KOPT-K1 (cell line): ENCODE results near the gene WDR33.

Source experiments
- H3K27ac ChIP-seq: fragments of 200-600 bp; sonication (generic); 2 replicates; pipeline ENCODE4 v1.5.1; 2016; ENCODE audit warnings: antibody characterized with exemption, mild to moderate bottlenecking, low read depth, low read length; ENCODE audit not compliant: poor library complexity, severe bottlenecking
- H3K36me3 ChIP-seq: fragments of 200-600 bp; sonication (generic); 2 replicates; pipeline ENCODE4 v1.5.1; 2017; ENCODE audit warnings: antibody characterized with exemption, mild to moderate bottlenecking, low read length, moderate library complexity; ENCODE audit not compliant: insufficient read depth
- H3K9me3 ChIP-seq: fragments of 200-600 bp; sonication (generic); 2 replicates; pipeline ENCODE4 v1.5.1; 2017; ENCODE audit warnings: antibody characterized with exemption, low read length, mild to moderate bottlenecking; ENCODE audit not compliant: insufficient read depth, poor library complexity, severe bottlenecking

Gene WDR33

DNA sequence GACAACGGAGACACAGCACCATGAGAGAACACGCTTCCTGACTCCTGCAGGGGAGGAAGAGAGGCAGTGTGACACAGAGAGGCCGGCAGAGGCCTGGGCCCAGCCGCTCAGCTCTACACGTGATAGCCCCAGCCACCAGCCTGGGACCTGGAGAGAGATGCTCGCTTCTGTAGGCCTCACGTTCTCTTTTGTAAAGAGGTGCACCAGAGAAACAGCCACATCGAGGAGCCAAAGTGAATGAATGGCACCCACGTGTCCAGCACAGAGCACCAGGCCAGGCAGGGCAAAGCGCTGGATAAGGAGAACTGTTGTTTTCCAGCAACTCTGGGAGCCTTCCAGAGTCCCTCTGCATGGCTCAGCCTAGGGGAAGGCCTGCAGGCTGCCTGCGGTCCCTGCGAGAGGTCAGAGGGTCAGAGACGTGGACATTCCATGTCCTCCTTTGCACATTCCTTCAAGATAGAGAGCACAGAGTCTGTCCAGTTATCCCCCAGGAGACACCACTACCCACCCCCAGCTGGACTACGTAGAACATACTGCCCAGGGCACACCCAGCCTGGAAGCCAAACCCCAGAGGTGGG, 149.8 kb downstream of the WDR33 start:
- H3K36me3 ChIP-seq: no peaks in the 10 kb centered on the region
- no peak overlapping the region for H3K27ac ChIP-seq

DNA sequence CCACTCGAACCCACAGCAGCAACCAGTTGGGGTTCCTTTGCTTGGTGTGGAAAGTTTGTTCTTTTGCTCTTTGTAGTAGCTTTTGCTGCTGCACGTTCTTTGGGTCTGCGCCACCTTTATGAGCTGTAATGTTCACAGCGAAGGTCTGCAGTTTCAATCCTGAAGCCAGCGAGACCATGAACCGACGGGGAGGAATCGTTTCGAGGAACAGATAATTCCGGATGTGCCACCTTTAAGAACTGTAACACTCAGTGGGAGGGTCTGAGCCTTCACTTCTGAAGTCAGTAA, 150.7 kb downstream of the WDR33 start:
- H3K9me3 ChIP-seq: no peaks in the 10 kb centered on the region
- H3K27ac ChIP-seq: no peak overlapping the region

More for the DNA sequence above, 149.8 kb downstream of the WDR33 start:
- no peaks in the 10 kb centered on the region for H3K9me3 ChIP-seq

DNA sequence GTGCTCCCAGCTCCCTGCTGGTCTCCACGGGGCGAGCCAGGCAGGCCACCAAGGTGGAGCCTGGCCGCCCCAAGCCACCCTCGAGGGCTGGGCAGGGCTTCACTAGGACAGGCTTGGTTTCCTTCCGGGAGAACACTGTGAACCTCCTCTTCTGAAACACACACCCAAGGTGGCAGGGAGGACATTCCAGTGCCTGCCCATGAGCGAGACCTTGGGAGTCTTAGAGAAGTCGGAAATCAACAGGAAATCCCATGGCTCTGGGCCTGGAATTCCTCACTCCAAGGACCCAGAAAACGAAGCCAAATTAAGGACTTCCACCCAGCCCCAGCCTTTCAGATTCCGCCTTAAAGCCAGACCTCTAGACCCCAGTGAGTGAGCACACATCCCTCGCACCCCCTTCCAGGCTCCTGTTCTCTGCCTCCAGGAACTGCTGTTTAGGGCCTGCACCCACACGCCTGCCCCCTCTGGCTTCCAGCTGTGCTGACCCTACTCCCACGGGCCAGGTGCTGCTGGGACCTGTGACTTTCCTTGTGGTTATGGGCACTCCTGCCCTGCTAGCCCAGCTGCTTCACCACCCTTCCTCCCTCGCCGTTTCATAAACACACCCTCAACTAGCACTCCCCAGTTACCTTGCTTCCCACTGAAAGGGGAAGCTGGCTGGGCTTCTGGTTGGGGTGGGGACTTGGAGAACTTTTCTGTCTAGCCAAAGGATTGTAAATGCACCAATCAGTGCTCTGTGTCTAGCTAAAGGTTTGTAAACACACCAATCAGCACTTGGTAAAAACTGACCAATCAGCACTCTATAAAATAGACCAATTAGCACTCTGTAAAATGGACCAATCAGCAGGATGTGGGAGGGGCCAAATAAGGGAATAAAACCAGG, 151.3 kb downstream of the WDR33 start:
- Histone ChIP-seq H3K9me3 (no peaks in the 10 kb centered on the region), H3K36me3 (no peaks in the 10 kb centered on the region), H3K27ac (no peak overlapping the region)

More for the DNA sequence above, 150.7 kb downstream of the WDR33 start:
- no peaks in the 10 kb centered on the region for H3K36me3 ChIP-seq

DNA sequence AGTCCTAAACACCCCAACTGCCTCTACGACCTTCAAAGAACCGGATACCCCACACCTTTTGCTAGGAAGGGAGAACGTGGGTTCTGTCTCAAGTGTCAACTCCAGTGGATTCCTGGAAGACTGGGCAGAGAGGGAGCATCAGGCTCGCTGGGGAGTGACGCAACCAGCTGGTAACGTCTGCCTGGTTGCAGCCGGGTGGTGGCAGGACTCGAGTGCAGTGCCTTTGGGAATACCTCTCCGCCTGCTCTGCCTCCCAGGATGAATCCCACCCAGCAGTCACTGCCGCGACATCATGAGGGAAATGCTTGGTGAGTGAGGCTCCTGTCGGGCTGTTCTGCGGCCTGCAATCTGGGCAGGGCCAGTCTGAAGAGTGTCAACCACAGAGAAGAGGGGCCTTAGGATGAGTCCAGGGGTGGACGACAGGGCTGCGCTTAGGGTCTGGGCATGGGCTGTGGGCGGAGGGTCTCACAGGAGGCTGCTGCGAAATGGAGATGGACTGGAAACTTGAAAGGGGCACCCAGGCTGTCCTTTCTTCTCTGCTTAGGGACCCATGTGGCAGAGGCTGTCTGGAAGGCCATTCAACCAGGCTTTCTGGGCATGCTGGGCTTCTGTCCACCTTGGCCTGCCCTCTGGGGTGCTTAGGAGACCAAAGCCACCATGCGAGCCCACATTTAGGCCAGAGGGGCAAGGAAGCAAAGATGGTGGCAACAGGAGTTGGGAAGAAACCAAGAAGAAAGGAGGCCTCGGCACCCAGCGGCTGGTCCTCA, 152.1 kb downstream of the WDR33 start:
- Histone ChIP-seq H3K27ac (no peak overlapping the region), H3K9me3 (no peaks in the 10 kb centered on the region), H3K36me3 (no peaks in the 10 kb centered on the region)

DNA sequence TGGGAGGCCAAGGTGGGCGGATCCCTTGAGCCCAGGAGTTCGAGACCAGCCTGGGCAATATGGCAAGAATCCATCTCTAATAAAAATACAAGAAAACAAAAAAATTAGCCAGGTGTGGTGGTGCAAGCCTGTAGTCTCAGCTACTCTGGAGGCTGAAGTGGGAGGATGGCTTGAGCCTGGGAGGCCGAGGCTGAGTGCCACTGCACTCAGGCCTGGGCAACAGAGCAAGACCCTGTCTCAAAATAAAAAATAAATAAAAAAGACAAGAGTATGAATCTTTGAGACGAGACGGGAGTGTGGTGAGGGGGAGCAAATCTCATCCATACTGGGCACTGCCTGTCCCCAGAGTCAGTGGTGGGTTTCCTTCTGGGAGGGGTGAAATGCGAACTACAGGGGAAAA, 152.8 kb downstream of the WDR33 start:
- Histone ChIP-seq H3K9me3 (no peaks in the 10 kb centered on the region), H3K36me3 (no peaks in the 10 kb centered on the region), H3K27ac (no peak overlapping the region)

DNA sequence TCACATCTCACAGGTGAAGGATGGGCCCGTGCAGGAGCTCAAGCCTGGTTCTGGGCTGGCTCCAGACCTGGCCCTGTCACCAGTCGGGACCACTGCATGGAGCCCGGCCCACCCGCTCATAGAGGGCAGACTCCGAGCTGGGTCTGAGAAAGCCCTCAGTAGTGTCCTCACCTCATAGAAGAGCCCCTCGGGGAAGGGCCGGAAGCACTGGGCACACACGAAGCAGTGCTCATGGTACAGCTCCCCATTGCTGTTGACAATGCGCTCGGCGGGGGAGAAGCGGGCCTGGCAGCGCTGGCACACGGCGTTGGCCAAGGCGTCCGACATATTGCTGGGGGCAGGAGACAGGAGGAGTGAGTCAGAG, 153.8 kb downstream of the WDR33 start:
- Histone ChIP-seq H3K27ac (no peak overlapping the region), H3K36me3 (no peaks in the 10 kb centered on the region), H3K9me3 (no peaks in the 10 kb centered on the region)

DNA sequence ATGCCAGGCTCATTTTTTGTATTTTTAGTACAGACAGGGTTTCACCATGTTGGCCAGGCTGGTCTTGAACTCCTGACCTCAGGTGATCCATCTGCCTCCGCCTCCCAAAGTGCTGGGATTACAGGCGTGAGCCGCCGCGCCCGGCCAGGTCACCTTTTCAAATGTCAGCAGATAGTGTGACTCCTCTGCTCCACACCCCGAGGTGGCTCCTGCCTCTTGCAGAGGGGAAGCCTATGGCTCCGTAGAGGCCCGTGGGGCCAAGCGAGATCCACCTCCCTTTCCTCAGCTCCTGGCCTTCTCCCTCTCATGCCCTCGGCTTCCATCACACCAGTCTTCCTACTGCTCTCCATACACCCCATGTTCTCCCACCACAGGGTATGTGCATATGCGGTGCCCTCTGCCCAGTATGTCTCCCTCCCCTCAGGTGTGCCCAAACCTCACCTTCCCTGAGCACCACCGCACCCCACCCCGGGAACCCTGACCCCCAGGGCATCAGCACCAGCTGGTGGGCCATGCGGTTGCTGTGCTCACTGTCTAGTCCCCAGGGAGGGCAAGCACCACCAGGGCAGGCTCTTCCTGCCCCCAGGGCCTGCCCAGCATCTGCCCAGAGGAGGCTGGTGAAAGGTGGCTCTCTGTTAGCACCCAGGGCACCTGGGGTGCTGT, 154.3 kb downstream of the WDR33 start:
- Histone ChIP-seq H3K27ac (no peak overlapping the region), H3K36me3 (no peaks in the 10 kb centered on the region), H3K9me3 (no peaks in the 10 kb centered on the region)

DNA sequence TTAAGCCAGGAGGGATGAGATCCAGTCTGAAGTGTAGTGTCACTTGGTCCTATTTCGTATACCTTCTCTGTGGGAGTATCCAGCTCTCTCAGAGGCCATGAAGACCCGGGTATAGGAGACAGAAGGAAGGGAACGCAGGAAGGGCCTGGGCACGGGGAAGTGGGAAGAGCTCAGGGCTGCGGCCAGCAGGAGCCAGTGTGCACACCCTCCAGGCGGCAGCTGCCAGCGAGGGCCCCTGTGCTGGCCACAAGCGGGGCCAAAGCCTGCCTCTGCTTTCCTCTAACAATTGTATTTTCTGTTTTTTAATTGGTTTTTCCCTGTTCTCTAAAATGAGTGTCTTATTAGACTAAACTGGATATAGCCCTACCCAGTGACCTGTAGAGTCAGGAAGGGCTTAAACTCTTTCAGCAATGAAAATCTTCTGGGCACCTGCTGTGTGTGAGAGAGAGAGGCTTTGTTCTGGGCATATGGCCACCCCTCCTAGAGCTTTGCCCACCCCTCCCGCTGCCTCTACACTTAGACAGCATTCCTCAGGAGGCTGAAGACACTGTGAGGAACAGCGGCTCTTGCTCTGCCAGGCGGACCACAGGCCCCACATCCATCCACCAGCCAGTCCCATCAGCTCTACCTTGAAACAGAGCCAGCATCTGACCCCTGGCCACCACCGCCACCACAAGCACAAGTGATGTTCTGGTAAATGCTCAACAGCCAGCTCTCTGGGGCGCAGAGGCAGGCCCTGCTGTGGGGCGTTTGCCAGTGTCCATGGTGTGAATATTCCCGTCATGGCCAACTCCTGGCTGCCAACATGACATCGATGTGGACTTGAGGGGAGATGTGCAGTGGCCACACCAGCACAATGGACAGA, 155.5 kb downstream of the WDR33 start:
- H3K36me3 ChIP-seq: no peaks in the 10 kb centered on the region
- no peak overlapping the region for H3K27ac ChIP-seq
- no peaks in the 10 kb centered on the region for H3K9me3 ChIP-seq

DNA sequence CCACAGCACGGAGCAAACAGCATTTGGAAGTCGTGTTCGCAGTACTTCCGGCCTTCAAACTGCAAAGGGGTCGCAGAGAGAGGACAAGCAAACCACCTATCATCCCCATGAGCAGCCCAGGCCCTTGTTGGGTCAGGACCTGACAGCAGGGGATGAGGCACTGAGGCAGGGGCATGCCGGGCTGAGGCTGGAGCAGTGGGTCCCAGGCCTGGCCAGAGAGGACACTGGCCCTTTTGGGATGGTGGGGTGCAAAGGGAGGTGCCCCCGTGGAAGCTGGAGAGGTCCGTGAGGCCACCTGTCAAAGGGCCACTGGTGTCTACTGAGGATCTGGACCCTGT, 156.2 kb downstream of the WDR33 start:
- Histone ChIP-seq H3K36me3 (no peaks in the 10 kb centered on the region), H3K9me3 (no peaks in the 10 kb centered on the region), H3K27ac (no peak overlapping the region)

DNA sequence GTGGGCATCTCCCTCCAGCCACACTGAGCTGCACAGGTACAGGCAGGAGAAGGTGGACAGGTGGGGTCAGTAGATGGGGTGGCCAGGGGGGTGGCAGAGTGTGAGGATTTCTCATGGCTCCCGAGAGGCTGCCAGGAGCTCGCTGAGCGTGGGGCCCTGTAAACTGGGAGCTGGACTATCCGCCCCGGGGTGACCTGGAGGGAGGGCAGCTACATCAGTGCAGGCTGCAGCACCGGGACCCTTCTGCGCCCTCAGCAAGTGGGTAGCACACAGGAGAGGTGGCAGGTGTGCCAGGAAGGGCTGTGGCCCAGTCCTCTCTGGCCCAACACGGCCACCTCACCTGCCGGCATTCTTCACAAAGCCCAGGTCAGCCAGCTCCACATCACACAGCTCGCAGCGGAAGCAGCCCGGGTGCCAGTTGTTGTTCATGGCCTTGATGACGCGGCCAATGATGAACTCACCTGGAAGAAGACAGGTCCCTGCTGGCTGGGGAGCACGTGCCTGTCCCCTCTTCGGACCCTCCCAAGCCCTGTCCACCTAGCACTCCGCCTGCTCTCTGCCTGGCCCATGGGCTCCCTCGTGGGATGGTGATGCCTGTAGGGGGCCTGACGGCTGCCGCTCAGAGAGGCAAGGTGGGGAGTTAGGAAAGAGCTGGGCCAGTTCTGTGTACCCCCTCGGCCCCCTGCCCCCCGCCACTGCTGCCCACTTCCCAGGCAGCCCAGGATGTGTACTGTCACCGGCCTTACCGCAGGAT, 156.7 kb downstream of the WDR33 start:
- Histone ChIP-seq H3K36me3 (no peaks in the 10 kb centered on the region), H3K27ac (peak overlapping the region; percentile 56), H3K9me3 (no peaks in the 10 kb centered on the region)

DNA sequence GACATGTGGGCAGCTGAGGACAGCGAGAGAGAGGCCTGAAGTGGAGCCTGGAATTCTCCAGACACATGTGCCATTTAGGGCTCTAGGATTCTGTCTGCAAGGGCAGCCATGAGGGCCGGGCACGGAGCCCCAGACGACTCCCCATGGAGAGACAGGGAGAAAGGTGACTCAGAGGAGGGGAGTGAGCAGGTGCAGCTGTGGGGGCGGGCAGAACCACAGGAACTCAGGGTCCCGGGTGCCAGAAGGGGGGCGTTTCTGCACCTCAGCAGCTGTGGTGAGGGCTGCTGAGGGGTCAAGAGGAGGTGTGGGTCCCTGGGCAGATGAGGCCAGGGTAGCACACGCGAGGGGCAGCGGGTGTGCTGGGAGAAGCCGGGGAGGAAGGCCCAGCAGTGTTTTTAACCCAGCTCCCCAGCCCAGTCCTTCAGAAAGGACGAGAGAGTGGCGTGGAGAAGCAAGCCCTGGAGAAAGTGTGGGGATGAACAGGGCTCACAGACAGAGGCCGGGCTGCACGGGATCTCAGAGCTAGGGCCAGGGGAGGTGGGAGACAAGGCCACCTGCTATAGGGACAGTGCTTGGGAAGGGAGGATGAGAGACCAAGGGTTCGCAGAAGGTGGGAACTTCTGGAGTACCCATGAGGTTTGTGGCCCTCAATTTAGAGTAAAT, 157.4 kb downstream of the WDR33 start:
- no peaks in the 10 kb centered on the region for H3K9me3 ChIP-seq
- H3K36me3 ChIP-seq: no peaks in the 10 kb centered on the region
- H3K27ac ChIP-seq: peak overlapping the region; percentile 56

DNA sequence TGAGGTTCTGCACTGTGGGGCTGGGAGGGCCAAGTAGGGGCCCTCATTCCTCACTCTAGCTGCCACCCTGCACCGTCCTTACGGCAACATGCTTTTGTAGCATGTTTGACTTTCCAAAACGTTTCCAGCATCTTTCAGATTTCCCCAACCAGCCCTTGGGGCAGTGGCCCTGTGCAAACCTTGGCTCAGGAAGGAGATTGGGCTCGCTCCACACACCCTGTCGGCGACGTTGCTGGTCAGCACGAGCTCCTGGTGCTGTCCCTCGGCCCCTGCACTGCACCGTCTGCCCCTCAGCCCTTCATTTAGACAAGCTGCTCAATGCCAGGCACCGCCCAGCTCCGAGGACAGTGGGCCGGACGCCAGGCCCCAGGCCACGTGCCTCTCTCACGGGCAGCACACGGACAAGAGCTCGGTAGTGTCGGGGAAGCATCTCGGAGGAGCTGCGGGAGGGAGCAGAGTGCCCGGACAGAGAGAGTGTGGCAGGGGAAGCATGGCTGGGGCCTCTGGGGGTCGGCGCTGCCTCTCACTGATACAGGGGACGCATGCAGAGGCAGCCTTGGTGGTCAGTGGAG, 158.1 kb downstream of the WDR33 start:
- H3K36me3 ChIP-seq: no peaks in the 10 kb centered on the region
- H3K27ac ChIP-seq: peak overlapping the region; percentile 56
- no peaks in the 10 kb centered on the region for H3K9me3 ChIP-seq

DNA sequence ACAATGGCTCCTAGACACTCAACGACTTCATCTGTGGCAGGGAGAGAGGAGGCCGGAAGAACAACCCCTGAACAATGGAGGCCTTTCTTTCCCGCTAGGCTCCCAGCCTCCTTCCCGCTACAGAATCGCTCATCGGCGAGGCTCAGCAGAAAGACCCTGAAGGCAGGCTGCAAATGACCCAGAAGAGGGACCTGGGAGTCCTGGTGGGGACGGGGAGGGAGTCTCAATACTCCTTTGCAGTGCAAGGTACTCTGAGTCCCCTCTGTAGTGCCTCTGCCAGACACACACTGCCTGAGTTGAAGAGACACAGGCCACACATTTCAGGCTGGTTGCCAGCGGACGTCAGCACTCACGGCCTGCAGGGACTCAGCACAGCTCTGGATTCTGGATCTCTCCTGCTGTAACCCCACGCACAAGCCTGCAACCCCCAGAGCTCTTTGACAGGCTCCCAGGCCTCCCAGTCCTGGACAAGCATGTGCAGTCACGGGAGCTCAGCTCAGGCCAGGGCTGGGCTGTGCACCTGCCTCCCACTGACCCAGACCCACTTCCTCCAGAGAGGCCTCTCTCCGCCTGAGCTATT, 158.9 kb downstream of the WDR33 start:
- Histone ChIP-seq H3K27ac (peak overlapping the region; percentile 56), H3K9me3 (no peaks in the 10 kb centered on the region), H3K36me3 (no peaks in the 10 kb centered on the region)
